A549 treated with Mapracorat at 1 μM for 4 hours (cell line): Measurements from ENCODE around the gene BCKDK. TPM values are rescaled to one million over a fixed set of nuclear protein-coding genes. Genes with fewer than 3 reads are reported as not detected.

Experiments
- total RNA-seq: library from RNA; stranded (reverse); fragments of 200-300 nt; extraction: Qiagen RNA extraction; gene quantifications from 5 replicates; pipeline ENCODE4 v1.2.3, GENCODE V29; 2022

The BCKDK gene
- 40.3 to 55.9 TPM (median 50.6 TPM) in 5 replicates for total RNA-seq

GRCh38 chr16:31108035-31108793 is at the start of gene BCKDK:
Gene BCKDK, plus strand, starts transcription at chr16:31108386. Its CDS starts 838 bp downstream, at chr16:31109224.

GRCh38 chr16:31073970-31074813 is 34.0 kb upstream of the BCKDK start, which contains the start of the genes ZNF646 and ZNF668:
Gene ZNF646, plus strand, starts transcription at chr16:31074422. Its CDS starts 1,903 bp downstream, at chr16:31076325.
Gene ZNF668, minus strand, starts transcription at chr16:31074240. Its CDS starts 9,781 bp downstream, at chr16:31064459.

GRCh38 chr16:31088459-31089183 is 19.6 kb upstream of the BCKDK start, which contains the start of gene PRSS53:
Gene PRSS53, minus strand, starts transcription at chr16:31088943. Its CDS starts 134 bp downstream, at chr16:31088809.

GRCh38 chr16:31094424-31095120 is 13.6 kb upstream of the BCKDK start, which contains the start of gene VKORC1:
Gene VKORC1, minus strand, starts transcription at chr16:31094797. Its CDS starts 68 bp downstream, at chr16:31094729.

GRCh38 chr16:31117384-31118222 is 9.4 kb downstream of the BCKDK start, which contains the start of gene KAT8:
Gene KAT8, plus strand, starts transcription at chr16:31117664. Its CDS starts 18 bp downstream, at chr16:31117682.

GRCh38 chr16:31135535-31136286 is 27.5 kb downstream of the BCKDK start, which contains the start of gene PRSS8:
Gene PRSS8, minus strand, starts transcription at chr16:31135727. Its CDS starts 229 bp downstream, at chr16:31135498.

GRCh38 chr16:31149894-31150890 is 42.0 kb downstream of the BCKDK start, which contains the start of gene PRSS36:
Gene PRSS36, minus strand, starts transcription at chr16:31150066. Its CDS starts 31 bp downstream, at chr16:31150035.

Other genes starting within 250 kb of the BCKDK start
- gene BCL7C, start 214.3 kb upstream of the BCKDK start, total RNA-seq: 25.8 to 42.7 TPM (median 40.6 TPM) in 5 replicates
- gene CTF1, start 211.8 kb upstream of the BCKDK start, total RNA-seq: 0.11 to 0.39 TPM (median 0.15 TPM) in 5 replicates
- 9.8 to 19.2 TPM (median 18.4 TPM) in 5 replicates for gene FBXL19, start 184.8 kb upstream of the BCKDK start, total RNA-seq
- 11.3 to 15.8 TPM (median 13.8 TPM) in 5 replicates for gene ORAI3, start 159.3 kb upstream of the BCKDK start, total RNA-seq
- 13.2 to 20.3 TPM (median 19.3 TPM) in 5 replicates for gene SETD1A, start 150.6 kb upstream of the BCKDK start, total RNA-seq
- 12.5 to 15.4 TPM (median 14.3 TPM) in 5 replicates for gene HSD3B7, start 123.2 kb upstream of the BCKDK start, total RNA-seq
- 1.4 to 2.2 TPM (median 1.8 TPM) in 5 replicates for gene STX1B, start 97.7 kb upstream of the BCKDK start, total RNA-seq
- 54.0 to 68.8 TPM (median 66.1 TPM) in 5 replicates for gene STX4, start 74.8 kb upstream of the BCKDK start, total RNA-seq
- 12.0 to 20.9 TPM (median 15.2 TPM) in 5 replicates for gene ZNF668, start 34.1 kb upstream of the BCKDK start, total RNA-seq
- gene ZNF646, start 34.0 kb upstream of the BCKDK start, total RNA-seq: 8.0 to 11.9 TPM (median 10.5 TPM) in 5 replicates
- gene PRSS53, start 19.4 kb upstream of the BCKDK start, total RNA-seq: 0.97 to 2.7 TPM (median 1.8 TPM) in 5 replicates
- gene VKORC1, start 13.6 kb upstream of the BCKDK start, total RNA-seq: 112 to 146 TPM (median 143 TPM) in 5 replicates
- 40.3 to 51.0 TPM (median 45.0 TPM) in 5 replicates for gene KAT8, start 9.3 kb downstream of the BCKDK start, total RNA-seq
- gene PRSS8, start 27.3 kb downstream of the BCKDK start, total RNA-seq: 1.1 to 2.2 TPM (median 1.5 TPM) in 5 replicates
- 1.1 to 1.6 TPM (median 1.2 TPM) in 5 replicates for gene PRSS36, start 41.7 kb downstream of the BCKDK start, total RNA-seq
- 503 to 575 TPM (median 524 TPM) in 5 replicates for gene FUS, start 71.8 kb downstream of the BCKDK start, total RNA-seq
- gene PYCARD, start 94.4 kb downstream of the BCKDK start, total RNA-seq: 24.2 to 43.2 TPM (median 37.4 TPM) in 5 replicates
- gene TRIM72, start 105.7 kb downstream of the BCKDK start, total RNA-seq: 0.07 to 0.15 TPM (median 0.07 TPM) in 5 replicates
- not detected in 5 replicates for gene PYDC1, start 108.7 kb downstream of the BCKDK start, total RNA-seq
- 1.4 to 2.8 TPM (median 2.1 TPM) in 5 replicates for gene ITGAM, start 151.6 kb downstream of the BCKDK start, total RNA-seq
- gene ITGAX, start 246.8 kb downstream of the BCKDK start, total RNA-seq: 1.1 to 1.6 TPM (median 1.3 TPM) in 5 replicates